GM21737 (cell line): ENCODE results near the gene MMD.
"Not testable (repeated sequence)": the region's sequence is repeated elsewhere in the genome, so short reads cannot be mapped to it uniquely, and the experiment has no call there.

Experiments
- ATAC-seq: cut with Tn5 transposase; IDR thresholded peaks from one replicate; pipeline ENCODE4 v1.9.1; 2021; ENCODE audit warnings: mild to moderate bottlenecking, moderate library complexity; ENCODE audit not compliant: unreplicated experiment

MMD gene

GRCh38 chr17:55398689-55399088, 22.9 kb downstream of the MMD start:
- no peak for ATAC-seq

DNA sequence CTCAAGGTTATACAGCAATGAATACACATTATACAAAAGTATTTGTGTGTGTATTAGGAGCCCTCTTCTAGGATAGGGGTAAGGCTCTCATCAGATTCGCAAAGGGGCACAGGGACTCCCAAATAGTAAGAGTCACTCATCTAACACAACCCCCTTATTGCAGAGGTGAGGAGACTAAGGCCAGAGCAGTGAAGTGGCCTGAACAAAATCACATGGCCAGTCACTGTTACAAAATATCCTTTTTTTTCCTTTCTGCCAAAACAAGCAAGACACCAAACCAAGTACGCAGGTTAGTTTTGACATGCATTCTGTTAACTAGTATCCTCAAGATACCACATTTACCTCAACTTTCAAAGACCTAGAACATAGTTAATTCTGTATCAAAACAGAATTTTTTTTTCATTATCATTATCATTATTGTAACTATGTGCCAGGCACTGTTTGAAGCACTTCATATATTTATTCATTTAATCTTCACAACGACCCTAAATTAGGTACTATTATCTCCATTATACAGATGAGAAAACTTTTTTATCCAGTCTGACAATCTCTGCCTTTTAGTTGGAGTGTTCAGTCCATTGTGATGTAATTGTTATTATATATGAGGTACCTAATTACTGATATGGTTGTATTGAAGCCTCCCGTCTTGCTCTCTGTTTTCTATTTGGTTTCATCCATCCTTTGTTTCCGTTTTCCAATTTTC, 25.7 kb downstream of the MMD start:
- ATAC-seq = no peak

- ATAC-seq = no peak
These were observed 27.1 kb downstream of the MMD start for GRCh38 chr17:55394357-55395021.

GRCh38 chr17:55391764-55392467, 29.7 kb downstream of the MMD start:
- ATAC-seq = no peak

GRCh38 chr17:55391244-55391757, 30.3 kb downstream of the MMD start:
- ATAC-seq = no peak

DNA sequence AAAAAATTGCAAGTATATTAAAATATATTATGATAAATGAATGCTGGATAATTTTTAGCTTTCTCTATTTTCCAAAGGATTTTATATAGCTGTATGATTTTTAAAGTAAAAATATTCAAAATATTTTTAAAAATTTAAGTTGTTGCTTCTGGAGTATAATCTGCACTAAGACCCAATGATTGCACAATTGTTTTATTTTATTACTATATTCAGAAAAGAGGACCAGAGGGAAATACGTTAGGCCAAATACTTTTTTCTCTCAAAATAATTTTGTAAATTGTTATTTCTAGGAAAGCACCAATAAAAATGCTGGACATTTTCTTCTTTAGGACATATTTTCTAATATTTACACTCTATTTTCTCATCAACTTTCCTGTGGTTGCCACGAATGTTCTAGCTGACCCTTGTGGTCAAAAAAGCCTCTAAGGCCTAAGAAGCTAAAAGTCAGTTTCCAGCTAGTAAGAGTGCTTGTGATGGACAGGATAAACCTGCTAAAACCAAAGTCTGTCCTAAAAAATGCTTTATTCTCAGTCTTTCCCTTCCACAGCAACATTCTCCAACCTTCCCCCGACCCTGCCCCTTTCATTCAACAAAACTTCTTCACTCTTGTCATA, 31.2 kb downstream of the MMD start:
- ATAC-seq = no peak

DNA sequence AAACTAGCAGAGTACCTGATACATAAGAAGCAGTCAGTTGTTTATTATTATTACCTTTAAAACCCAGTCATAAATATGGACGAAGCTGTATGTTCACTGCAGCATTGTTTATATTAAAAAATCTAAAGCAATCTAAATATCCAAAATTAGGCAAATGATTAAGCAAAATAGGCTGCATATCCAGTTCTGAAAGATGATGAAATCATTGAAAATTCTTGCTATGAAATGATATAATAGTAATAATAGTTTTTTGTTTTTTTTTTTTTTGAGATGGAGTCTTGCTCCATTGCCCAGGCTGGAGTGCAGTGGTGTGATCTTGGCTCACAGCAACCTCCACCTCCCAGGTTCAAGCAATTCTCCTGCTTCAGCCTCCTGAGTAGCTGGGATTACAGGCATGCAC, 31.9 kb downstream of the MMD start:
- not testable (repeated sequence) for ATAC-seq

GRCh38 chr17:55388842-55389241, 32.8 kb downstream of the MMD start:
- ATAC-seq = no peak

GRCh38 chr17:55386796-55387332, 34.8 kb downstream of the MMD start:
- no peak for ATAC-seq

GRCh38 chr17:55384643-55385232, 36.9 kb downstream of the MMD start:
- no peak for ATAC-seq

DNA sequence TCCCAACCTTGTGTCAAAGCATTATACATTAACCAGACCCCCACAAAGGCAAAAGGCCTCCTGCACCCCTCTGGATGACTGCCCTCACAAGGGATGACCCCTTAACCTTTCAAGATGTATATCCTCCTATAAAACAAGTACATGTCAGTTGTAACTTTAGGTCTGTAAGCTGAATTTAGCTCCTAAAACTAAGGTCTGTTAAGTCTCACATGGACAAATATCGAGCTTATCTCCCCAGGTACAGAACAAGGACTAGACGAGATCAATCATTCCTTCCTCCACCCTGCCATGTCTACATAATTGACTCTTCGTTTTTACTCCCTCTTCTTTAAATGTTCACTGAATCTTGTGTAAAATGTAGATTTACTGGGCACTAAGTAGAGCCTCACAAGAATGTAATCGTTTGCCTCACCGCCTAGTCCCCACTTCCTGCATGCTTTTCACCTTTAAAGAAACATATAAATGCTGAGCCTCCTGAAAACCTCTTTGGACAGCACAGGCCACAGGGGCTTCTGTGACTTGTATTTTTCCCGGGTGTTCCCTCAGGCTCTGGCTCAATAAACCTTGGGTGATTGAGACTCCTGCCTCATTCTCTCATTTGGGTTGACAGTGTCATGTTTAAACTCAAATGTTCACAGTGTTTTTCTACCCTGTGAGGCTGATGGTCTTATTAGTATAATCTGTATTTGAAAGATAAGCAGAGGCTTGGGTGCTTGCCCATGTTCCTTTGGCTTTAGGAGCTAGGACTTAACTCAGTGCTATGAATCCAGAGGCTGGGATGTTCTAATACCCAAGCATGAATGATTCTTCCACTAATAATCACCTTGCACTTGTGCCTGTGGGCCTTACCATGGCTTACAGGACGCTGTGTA, 37.6 kb downstream of the MMD start:
- ATAC-seq = no peak

- ATAC-seq = no peak
These were observed 40.4 kb downstream of the MMD start for GRCh38 chr17:55381017-55381770.

DNA sequence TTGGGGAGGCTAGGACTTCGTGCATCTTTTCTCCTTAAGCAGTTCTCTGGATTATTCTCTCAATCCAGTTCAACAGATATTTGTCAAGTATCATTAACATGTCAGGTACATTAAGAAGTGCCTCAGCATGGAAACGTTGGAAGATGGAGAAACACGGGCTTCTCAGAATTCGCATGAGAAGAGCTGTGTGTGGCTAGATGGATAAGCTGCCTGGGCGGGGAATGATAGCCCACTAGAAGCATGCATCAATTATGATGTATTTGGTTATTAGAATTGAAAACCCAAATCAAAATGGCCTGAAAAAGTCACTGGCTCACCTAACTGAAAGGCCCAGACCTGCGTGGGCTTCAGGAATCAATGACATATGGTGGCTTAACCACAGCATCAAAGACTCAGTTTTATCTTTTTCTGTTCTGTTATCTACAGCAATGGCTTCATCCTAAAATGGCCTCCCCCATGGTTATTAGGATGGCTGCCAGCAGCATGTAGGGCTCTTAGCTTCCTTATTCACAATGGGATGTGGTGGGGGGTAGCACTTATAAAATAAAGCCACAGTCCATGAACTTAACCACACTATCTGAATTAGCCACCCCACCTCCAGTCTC, 43.9 kb downstream of the MMD start:
- no peak for ATAC-seq

GRCh38 chr17:55368706-55369105, 52.9 kb downstream of the MMD start:
- no peak for ATAC-seq

GRCh38 chr17:55366020-55366481, 55.6 kb downstream of the MMD start:
- no peak for ATAC-seq

DNA sequence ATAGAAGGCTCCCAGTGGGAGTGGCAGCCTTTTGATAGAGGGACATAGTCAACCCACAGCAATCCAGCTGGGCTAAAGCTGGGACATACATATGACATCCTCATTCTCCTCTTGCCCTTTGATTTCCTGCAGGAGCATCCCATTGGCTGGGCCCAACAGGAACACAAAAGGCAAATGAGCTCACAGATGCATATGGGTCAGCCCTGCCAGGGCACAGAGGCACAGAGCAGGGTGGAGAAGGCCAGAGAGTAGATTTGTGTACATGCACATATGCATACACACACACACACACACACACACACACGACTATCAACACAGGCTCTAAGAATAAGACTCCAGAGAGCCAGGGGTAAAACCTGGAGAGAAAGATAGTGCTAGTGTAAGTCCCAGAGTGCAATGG, 58.6 kb downstream of the MMD start:
- no peak for ATAC-seq

- no peak for ATAC-seq
These were observed 60.7 kb downstream of the MMD start for GRCh38 chr17:55360971-55361370.
